SKM-1 (cell line): ENCODE data around the gene GALNT12.

Source experiments
- DNase-seq: peaks from one replicate; lab custom pipeline; 2025; ENCODE audit not compliant: unreplicated experiment; lab: John Stamatoyannopoulos, UW

The GALNT12 gene

DNA sequence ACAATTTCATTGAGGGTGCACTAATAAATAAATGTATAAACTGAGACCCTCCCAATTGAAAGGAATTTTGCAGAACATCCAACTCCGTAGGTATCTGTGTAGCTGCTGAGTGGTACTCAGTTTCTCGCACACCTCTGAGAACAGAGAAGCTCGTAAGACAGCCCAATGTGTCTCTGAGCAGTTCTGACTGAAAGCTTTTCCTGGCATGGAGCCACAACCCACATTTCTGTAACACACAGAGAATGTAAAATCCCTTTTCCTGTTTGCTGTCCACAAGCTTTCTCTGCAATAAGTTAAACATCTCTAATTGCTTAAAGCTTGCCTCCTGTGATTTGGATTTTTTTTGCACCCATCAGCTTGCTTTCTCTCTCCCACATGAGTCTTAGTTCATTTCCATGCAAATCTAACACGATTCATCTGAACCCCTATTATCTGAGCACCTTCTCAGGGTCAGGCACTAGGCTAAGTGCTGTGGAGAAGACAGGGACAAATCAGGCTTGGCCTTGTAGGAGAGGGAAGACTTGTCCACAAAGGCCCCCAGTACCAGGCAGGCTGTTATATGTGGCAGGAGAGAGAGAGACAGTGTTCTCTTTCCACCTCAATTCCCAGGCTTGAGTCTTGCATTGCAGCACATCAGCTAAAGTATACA lies 92.1 kb downstream of the GALNT12 start:
- DNase-seq = no peak
